Mucosa of descending colon (tissue), 3 donors: ENCODE measurements around the gene ZNF680. TPM values are rescaled to one million over a fixed set of nuclear protein-coding genes. Genes with fewer than 3 reads are reported as not detected.

Experiments used
- ATAC-seq: fragments of 200-7000 bp; cut with Tn5 transposase; one replicate; pipeline ENCODE4 v1.9.1; 2020; ENCODE audit warnings: mild to moderate bottlenecking, moderate library complexity
- DNase-seq, 3 donors: peaks; one replicate each; pipeline ENCODE4 v3.0.0-alpha.2; 2020
- H3K36me3 ChIP-seq: fragments of 200-600 bp; one replicate; pipeline ENCODE4 v1.8.0; 2021; ENCODE audit warnings: low read depth, mild to moderate bottlenecking
- H3K4me1 ChIP-seq: fragments of 200-600 bp; one replicate; pipeline ENCODE4 v1.8.0; 2021; ENCODE audit warnings: low read depth, mild to moderate bottlenecking
- H3K4me3 ChIP-seq: fragments of 200-600 bp; one replicate; pipeline ENCODE4 v1.8.0; 2021; ENCODE audit warnings: mild to moderate bottlenecking
- H3K9me3 ChIP-seq: fragments of 200-600 bp; one replicate; pipeline ENCODE4 v1.8.0; 2021; ENCODE audit warnings: mild to moderate bottlenecking
- intact Hi-C, 2 donors: fragments of 100-400 bp; cut with DNase I in 1 of 2; cut with micrococcal nuclease in 1 of 2; formaldehyde crosslinking; loops; one replicate each; pipeline versions ENCODE4 v1.11.0 to v1.11.1; 2022; cut with DNase I, micrococcal nuclease
- total RNA-seq, 3 donors: library from RNA; stranded (reverse); fragmentation: NEBNext Ultra II Directional in 2 of 3; extraction: Animal tissue kit (Norgen Biotek cat#: 25700) in 2 of 3; gene quantifications; one replicate each; pipeline versions ENCODE4 v1.2.1 to v1.2.4, GENCODE V29; 2021 to 2023
- TF ChIP-seq, protein P1 (sequence below): fragments of 200-600 bp; IDR thresholded peaks from one replicate; pipeline ENCODE4 v1.8.0; 2022; ENCODE audit warnings: antibody characterized with exemption, mild to moderate bottlenecking
- donor health status: DM: no; HTN: no; CAD: no; lungs with moderate emphysema.
- donor health status: DM: no; HTN: no; CAD: no.
- donor health status: DM: no; HTN: yes; CAD: no.

ZNF680 gene
- total RNA-seq, 3 donors from 2014 or later = 8.7 to 11.9 (median 9.9) TPM

DNA sequence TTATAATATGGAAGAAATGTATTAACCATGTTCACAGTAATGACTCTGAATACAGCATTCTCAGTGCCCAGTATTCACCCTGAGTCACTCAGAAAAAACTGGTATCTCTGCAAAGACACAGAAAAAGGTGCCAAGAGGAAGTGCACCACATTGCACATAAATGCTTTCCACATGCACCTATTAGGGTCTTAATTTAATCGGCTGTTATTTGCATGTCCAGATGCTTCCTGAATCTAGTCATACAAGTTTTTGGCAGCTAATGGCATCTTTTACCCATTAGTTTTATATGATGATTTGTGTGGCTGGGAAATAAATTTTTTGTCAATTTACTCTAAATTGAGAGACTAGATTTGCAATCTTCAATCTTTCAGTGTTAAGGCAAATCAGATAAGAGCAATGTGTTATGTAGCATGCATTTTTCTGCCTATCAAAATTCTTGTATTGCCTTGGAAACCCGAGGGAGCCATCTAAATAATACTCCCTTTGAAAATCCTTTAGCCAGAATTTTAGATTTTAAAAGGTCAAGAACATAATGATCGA lies 58.2 kb downstream of the ZNF680 start:
- H3K4me1 ChIP-seq = no peaks in the 10 kb centered on the region
- peaks cover 77% of the 10 kb centered on the region for H3K9me3 ChIP-seq
- TF ChIP-seq, protein P1, sequence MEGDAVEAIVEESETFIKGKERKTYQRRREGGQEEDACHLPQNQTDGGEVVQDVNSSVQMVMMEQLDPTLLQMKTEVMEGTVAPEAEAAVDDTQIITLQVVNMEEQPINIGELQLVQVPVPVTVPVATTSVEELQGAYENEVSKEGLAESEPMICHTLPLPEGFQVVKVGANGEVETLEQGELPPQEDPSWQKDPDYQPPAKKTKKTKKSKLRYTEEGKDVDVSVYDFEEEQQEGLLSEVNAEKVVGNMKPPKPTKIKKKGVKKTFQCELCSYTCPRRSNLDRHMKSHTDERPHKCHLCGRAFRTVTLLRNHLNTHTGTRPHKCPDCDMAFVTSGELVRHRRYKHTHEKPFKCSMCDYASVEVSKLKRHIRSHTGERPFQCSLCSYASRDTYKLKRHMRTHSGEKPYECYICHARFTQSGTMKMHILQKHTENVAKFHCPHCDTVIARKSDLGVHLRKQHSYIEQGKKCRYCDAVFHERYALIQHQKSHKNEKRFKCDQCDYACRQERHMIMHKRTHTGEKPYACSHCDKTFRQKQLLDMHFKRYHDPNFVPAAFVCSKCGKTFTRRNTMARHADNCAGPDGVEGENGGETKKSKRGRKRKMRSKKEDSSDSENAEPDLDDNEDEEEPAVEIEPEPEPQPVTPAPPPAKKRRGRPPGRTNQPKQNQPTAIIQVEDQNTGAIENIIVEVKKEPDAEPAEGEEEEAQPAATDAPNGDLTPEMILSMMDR = no peak
- intact Hi-C loops = no loop called here
- no peaks in the 10 kb centered on the region for H3K36me3 ChIP-seq
- DNase-seq (no peak), ATAC-seq (no peak)
- no peak overlapping the region for H3K4me3 ChIP-seq

DNA sequence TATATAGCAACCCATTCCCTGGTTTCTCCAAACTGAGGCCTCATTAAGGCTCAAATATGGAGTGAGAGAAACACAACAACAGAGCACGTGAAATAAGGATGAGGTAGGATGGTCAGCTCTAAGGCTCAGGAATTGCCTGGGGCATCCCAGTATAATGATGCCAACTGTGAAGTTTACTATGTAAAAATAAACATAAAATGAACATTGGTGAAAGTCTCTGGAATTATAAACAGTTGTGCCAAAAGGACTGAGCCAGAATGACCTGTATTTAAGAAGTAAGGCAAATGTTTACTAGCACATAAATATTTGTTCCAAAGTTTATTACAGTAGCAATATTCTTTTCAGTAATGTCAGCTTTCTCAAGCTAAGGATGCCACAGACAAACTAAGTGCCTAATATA lies 64.6 kb downstream of the ZNF680 start:
- Histone ChIP-seq H3K36me3 (no peaks in the 10 kb centered on the region), H3K4me1 (no peaks in the 10 kb centered on the region), H3K9me3 (peaks cover 64% of the 10 kb centered on the region), H3K4me3 (no peak overlapping the region)
- intact Hi-C loops = no loop called here
- DNase-seq (no peak), ATAC-seq (no peak)
- TF ChIP-seq, protein P1 = no peak

DNA sequence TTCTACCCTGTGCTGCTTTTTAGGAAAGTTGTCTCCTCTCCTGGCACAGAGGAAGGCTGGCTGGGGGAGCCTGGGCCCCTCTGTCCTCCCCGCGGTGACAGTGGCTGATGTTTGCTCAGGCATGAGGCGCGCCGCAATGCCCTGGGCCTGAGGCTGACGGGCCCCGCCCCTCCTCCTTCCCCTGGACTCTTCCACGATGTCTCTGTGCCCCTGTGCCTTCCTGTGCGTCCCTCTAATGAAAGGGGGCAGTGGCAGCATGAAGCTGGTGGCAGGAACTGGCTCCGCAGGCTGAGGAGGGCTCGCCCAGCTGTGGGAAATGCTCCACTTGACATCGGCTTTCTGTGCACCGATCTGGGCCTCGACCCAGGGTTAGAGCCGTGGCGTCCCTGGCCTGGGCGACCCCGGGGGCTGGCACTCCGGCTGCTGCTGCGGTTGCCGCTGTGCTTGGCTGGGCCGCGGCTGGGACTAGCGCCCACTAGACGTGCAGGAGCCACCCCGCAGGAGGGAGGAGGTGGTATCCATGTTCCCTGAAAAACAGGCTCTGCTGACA lies 67.9 kb downstream of the ZNF680 start:
- TF ChIP-seq, protein P1 = no peak
- DNase-seq = no peak
- ATAC-seq = no peak
- peaks cover 63% of the 10 kb centered on the region for H3K9me3 ChIP-seq
- H3K4me1 ChIP-seq = no peaks in the 10 kb centered on the region
- intact Hi-C loops = no loop called here
- no peak overlapping the region for H3K4me3 ChIP-seq
- no peaks in the 10 kb centered on the region for H3K36me3 ChIP-seq

DNA sequence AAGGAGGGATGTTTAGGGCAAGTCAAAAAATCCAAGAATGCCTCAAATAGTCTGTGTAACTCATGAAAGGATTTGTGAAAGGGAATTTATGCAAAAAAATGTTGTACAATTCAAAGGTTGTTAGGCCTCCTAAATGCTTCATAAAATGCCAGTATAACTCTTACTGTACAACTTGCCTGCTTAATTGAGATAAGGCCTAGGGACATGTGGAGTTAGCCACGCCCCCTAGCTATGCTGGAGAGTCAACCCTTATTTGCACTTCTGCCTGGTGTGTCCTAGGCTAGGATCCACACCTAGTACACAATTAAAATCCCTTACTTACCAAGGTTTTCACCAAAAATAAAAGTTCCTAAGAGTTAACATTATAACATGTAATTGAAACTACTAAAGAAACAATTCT lies 77.2 kb downstream of the ZNF680 start:
- DNase-seq (no peak), ATAC-seq (no peak)
- Histone ChIP-seq H3K36me3 (no peaks in the 10 kb centered on the region), H3K4me1 (no peaks in the 10 kb centered on the region), H3K9me3 (peaks cover 53% of the 10 kb centered on the region), H3K4me3 (no peak overlapping the region)
- intact Hi-C loops = no loop called here
- TF ChIP-seq, protein P1 = no peak

Other genes starting within 250 kb of the ZNF680 start
- gene ZNF736, start 249.1 kb downstream of the ZNF680 start, total RNA-seq = 10 to 100 TPM; 11.0 to 14.0 (median 11.7) TPM
- gene ZNF107, start 103.1 kb upstream of the ZNF680 start, total RNA-seq = 1 to 10 TPM; 3.1 to 6.0 (median 5.0) TPM
- 1 to 10 TPM; 7.4 to 8.6 (median 8.5) TPM for gene ZNF138, start 231.4 kb upstream of the ZNF680 start, total RNA-seq